ENCODE results near the gene NOB1.

NOB1 gene

DNA sequence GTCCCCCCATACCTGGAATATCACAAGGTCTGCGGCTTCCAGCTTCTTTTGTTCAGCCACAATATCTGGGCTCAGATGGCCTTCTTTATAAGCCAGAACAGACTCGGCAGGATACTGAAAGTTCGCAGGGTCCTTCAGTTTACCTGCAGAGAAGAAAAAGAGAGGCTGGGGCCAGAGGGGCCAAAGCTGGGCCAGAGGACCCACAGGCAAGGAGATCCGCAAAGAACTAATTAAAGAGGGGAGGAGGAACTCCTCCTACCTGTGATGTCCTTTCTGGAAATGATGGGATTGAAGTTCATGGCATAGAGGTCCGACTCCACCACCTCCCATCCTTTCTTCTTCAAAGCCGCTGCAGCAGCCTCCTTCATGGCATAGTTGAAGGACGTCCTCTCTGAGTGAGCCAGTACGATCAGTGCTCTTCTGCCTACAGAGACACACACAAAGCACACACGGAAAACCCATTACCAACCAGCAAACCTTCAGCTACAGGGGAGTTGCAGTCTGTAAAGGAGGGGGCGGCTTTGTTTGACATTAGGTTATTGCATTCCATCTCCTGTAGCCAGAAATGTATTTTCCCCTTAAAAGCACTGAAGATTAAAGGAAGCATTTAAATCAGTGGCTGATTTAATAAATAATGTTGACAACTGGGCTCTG is 36.5 kb downstream of the NOB1 start:
- DNase-seq = no peak

DNA sequence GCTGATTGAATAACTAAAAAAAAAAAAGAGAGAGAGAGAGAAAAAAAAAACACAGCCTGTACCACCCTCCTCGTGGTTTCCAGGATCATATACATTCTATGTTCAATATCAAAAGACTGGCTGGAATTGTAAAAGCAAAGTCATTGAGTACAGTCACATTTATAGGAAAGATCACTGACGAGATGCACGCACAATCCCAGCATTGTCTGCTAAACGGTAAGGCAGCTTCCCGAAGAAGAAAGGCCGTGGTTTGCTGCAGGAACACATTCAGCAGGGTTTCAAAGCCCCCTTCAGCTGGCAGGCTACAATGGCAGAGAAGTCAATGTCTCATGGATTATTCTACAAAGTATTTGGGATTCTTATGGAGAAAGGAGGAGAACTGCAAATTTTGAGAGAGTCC is 37.7 kb downstream of the NOB1 start:
- no peak for DNase-seq

DNA sequence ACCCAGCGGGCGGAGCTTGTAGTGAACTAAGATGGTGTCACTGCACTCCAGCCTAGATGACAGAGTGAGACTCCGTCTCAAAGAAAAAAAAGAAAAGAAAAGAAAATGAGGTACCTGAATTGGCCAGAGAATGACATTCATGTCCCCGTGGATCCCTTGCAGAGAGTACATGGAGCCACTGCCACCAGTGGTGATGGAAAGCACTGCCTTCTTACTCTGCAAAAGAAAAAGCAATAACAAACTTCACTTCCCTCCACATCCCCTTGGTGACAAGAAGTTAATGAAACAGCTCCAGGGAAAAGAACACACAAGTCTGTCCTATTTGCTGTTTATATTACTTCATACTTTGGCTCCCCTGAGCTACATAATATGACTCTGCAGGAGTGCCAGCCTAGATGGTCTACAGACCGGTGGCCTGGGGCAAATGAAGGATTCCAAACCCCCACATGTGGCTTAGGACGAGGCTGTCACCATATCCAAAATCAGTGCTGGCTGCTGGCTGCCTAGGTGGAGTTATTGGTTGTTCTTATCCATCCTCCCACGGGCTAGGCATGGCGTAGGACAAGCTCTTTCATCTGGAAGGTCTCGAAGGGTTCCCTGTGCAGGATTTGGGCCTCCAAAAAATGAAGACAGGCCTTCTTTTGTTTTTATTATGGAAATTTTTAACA is 41.7 kb downstream of the NOB1 start:
- no peak for DNase-seq

GRCh38 chr16:69712277-69712676 is 42.4 kb downstream of the NOB1 start:
- no peak for DNase-seq

DNA sequence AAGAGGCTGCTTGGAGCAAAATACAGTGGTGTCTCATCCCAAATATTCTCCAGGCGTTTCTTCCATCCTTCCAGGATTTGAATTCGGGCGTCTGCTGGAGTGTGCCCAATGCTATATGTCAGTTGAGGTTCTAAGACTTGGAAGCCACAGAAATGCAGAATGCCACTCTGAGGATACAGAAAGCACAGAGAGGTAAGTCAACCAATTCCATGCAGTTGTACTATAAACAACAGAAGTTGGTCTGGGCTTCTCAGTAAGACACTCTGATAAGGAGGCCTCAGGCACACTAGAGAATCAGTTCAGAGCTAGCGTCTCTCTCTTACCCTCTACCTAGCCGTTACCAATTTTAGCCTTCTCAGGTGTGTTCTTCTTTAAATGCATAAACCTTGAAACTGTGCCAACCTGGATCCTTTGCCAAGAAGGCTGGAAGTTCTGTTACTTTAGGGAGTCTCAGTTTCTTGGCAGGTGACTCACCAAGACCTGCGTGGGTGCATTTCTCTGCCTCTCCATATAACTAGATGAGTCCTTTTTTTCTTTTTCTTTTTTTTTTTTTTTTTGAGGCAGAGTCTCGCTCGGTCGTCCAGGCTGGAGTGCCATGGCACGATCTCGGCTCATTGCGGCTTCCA is 43.5 kb downstream of the NOB1 start:
- peak; percentile 48 for DNase-seq

DNA sequence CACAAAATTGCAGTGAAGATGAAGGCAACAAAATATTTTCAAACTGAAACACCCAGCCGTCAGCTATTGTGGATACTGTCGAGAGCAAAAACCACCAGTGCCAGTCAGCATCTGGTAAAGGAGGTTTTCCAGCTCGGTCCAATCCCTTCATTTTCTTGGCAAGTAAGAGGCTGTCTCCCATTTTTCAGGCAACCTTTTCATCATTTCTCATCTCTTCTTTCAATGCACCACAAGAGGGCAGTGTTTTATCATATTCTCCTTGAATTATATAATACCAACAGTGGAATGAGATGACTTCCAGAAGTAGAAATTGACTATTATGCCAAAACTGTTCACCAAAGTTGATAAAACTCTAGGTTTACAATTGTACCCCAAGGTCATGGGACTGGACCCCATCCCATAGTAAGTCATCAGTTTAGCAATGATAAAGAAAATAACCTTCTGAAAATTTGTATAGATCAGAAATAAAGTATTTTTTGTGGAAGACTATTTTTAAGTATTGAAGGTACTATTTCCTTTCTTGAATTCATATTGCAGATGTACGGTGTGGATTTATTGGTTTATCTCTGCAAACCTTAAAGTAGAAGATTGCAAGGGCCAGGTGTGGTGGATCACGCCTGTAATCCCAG is 45.2 kb downstream of the NOB1 start:
- peak; percentile 66 for DNase-seq

- no peak for DNase-seq
Observed at GRCh38 chr16:69707920-69708683, 46.6 kb downstream of the NOB1 start.

DNA sequence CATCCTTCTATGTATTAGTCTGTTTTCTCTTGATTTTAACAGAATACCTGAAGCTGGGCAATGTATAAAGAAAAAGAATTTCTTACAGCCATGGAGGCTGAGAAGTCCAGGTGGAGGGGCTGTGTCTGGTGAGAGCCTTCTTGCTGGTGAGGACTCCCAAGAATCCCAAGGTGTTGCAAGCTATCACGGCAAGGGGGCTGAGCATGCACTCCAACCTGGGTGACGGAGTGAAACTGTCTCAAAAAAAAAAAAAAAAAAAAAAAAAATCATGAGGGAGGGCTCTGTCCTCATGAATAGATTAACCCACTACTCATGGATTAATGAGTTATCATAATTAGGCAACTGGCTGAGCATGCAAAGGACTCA is 47.8 kb downstream of the NOB1 start:
- DNase-seq = no peak

DNA sequence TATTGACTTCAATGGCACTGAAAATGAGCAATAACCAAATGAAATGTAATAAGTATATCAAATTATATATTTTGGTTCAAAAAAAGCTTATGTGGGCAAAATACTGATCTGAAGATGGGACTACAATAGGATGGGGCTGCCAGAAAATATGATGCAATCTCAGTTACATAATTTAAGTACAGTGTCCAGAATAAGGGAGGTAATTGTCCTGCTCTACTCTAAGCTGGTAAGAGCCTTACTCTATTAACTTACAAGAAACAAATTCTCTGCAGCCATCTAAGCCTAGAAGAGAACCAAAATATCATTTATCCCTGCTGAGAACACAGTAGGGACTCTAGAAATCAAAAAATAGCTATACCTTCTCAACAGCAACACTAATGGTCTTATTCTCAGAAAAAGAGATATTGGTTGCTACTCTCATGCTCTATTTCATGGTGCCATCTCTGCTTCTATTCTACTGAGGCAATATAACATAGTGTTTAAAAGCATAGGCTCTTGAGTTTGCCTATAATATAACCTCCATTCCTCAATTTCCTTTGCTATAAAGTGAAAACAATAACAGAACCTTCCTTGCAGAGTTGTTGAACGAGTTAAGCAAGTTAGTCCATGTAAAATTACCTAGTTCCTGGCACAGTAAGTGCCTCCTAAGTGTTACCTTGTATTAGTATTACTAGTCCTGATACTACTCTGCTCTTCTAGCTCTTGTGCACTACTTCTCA is 48.3 kb downstream of the NOB1 start:
- DNase-seq = no peak

- peak; percentile 21 for DNase-seq
Observed at GRCh38 chr16:69703638-69704037, 51.1 kb downstream of the NOB1 start.

DNA sequence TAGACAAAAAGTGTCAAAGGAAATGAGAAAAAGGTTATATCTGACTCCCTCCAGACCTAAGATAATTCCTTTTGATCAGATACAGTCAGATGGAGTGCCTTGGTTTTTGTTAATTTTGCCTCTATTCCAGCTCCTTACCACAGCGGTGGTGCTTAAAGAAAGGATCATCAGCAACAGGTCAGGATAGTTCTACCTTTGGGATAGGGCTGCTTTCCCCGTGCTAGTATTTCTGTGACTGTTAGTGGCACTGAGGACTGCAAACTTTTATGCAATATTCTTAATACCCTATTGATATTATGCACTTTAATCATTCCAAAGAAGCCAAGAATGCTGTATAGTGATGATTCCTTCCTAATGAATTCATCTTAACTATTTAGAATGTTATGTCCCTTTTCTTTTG is 52.9 kb downstream of the NOB1 start:
- DNase-seq = no peak

GRCh38 chr16:69701452-69701851 is 53.3 kb downstream of the NOB1 start:
- DNase-seq = no peak

GRCh38 chr16:69699915-69700314 is 54.8 kb downstream of the NOB1 start:
- DNase-seq = no peak

DNA sequence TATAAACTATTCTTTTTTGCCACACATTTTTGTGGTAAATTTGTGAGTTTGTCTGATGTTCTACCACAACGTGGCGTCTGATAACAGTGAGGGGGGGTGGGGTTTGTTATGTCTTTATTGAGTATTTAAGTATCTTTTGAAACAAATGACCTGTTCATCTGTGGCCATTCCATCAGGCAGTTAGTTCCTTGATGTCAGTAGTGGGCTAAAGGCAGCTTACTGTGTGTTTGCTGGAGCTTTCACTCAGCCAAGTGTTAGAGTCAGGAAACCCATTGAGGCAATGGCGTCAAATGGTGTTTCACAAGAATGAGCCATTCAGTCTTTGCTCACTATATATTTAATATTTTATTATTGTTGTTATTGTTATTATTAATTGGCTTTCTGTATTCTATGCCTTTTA is 56.3 kb downstream of the NOB1 start:
- DNase-seq = no peak

DNA sequence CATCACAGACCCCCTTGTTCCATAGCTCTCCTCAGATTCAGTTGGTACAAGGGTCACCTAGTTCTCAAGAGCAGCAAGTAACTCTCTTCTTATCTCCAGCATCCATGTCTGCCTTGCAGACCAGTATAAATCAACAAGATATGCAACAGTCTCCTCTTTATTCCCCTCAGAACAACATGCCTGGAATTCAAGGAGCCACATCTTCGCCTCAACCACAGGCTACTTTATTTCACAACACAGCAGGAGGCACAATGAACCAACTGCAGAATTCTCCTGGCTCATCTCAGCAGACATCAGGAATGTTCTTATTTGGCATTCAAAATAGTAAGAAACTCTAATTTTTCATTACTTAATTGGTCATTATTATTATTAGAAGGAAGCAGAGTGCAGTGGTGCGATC is 60.8 kb downstream of the NOB1 start:
- no peak for DNase-seq

DNA sequence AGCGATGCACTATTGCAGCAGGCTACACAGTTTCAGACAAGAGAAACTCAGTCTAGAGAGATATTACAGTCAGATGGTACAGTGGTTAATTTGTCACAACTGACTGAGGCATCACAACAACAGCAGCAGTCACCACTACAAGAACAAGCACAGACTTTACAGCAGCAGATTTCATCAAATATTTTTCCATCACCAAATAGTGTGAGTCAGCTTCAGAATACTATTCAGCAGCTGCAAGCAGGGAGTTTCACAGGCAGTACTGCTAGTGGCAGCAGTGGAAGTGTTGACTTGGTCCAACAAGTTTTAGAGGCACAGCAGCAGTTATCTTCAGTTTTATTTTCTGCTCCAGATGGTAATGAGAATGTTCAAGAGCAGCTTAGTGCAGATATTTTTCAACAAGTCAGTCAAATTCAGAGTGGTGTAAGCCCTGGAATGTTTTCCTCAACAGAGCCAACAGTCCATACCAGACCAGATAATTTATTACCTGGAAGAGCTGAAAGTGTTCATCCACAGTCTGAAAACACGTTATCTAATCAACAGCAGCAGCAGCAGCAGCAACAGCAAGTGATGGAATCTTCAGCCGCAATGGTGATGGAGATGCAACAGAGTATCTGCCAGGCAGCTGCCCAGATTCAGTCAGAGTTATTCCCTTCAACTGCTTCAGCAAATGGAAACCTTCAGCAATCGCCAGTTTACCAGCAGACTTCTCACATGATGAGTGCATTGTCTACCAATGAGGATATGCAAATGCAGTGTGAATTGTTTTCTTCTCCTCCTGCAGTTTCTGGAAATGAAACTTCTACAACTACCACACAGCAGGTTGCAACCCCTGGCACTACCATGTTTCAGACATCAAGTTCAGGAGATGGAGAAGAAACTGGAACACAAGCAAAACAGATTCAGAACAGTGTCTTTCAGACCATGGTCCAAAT is 62.5 kb downstream of the NOB1 start:
- peak; percentile 10 for DNase-seq
